Esophagus squamous epithelium (tissue), 4 donors: Measurements from ENCODE around the gene BFSP2.

Experiments used
- POLR2A ChIP-seq, 4 donors: fragments of 450-650 bp; IDR thresholded peaks; one replicate each; pipeline ENCODE4 v1.6.1; 2017; ENCODE audit warnings: antibody characterized with exemption in 4 of 4, mild to moderate bottlenecking in 4 of 4, moderate library complexity in 3 of 4
- TF ChIP-seq, protein P1 (sequence below), 6 experiments: fragments of 450-650 bp in 4 of 6; fragments of 200-600 bp in 2 of 6; sonication (generic) in 2 of 6; IDR thresholded peaks; one replicate each; pipeline ENCODE4 v1.5.1; 2016 to 2019; ENCODE audit warnings: antibody characterized with exemption in 6 of 6, mild to moderate bottlenecking in 4 of 6, moderate library complexity in 4 of 6

DNA sequence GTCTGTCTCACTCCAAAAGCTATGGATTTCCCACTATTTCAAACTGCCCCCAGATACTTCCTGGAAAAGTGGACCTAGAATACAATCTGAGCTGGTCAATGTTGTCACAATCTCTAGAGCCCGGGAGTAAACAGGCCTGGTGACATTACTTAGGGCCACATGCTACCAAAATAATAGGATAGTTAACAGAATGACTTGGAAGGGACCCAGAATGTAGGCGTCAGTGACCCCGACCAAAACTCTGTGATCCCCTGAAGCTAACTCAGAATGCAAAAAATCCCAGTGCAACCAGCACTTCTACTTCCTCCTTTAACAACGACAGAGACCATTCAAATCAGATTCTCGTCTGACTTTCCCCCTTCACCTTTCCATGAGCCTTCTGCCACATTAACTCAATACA, 122.1 kb downstream of the BFSP2 start:
- TF ChIP-seq POLR2A (IDR thresholded peaks at IDR 0.05): no peak
- TF ChIP-seq, protein P1, sequence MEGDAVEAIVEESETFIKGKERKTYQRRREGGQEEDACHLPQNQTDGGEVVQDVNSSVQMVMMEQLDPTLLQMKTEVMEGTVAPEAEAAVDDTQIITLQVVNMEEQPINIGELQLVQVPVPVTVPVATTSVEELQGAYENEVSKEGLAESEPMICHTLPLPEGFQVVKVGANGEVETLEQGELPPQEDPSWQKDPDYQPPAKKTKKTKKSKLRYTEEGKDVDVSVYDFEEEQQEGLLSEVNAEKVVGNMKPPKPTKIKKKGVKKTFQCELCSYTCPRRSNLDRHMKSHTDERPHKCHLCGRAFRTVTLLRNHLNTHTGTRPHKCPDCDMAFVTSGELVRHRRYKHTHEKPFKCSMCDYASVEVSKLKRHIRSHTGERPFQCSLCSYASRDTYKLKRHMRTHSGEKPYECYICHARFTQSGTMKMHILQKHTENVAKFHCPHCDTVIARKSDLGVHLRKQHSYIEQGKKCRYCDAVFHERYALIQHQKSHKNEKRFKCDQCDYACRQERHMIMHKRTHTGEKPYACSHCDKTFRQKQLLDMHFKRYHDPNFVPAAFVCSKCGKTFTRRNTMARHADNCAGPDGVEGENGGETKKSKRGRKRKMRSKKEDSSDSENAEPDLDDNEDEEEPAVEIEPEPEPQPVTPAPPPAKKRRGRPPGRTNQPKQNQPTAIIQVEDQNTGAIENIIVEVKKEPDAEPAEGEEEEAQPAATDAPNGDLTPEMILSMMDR (IDR thresholded peaks at IDR 0.05): no peak
